ENCODE measurements around the gene CT45A5.
"Not testable (repeated sequence)": the region's sequence is repeated elsewhere in the genome, so short reads cannot be mapped to it uniquely, and the experiment has no call there.

The CT45A5 gene, protein sequence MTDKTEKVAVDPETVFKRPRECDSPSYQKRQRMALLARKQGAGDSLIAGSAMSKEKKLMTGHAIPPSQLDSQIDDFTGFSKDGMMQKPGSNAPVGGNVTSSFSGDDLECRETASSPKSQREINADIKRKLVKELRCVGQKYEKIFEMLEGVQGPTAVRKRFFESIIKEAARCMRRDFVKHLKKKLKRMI

GRCh38 chrX:135785403-135785802, at the start of gene CT45A5:
Gene CT45A5, minus strand, starts transcription at chrX:135785503. Its CDS starts 3,774 bp downstream, at chrX:135781729.
- not testable (repeated sequence) for DNase-seq (ENCODE audit: low read depth); H3K4me3 ChIP-seq (ENCODE audit: low read depth, low read length)

DNA sequence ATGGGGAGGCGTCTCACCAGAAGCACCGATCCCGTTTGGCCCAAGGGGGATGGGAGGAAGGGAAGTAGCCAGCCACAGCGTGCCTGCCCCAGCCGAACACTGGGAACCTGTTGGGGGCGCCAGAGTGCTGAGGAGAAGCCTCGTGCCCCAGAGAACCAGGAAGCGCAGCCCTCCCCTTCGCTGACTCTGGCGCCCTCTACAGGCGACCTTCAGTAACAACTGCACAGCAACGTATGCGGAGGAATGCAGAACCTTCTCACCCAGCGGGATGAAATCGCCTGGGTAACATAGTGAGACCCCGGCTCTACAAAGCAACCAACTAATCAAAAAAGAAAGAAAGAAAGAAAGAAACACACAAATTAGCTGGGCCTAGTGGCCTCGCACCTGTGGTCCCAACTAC, 34.6 kb upstream of the CT45A5 start, which contains the start of gene CT45A2:
CT45A2 (minus strand) TSS at position 101 of the 400 bp plus-strand sequence. CDS start 3,747 bp downstream, outside the sequence.
- DNase-seq (ENCODE audit: low read depth); H3K4me3 ChIP-seq (ENCODE audit: low read depth, low read length): not testable (repeated sequence)

DNA sequence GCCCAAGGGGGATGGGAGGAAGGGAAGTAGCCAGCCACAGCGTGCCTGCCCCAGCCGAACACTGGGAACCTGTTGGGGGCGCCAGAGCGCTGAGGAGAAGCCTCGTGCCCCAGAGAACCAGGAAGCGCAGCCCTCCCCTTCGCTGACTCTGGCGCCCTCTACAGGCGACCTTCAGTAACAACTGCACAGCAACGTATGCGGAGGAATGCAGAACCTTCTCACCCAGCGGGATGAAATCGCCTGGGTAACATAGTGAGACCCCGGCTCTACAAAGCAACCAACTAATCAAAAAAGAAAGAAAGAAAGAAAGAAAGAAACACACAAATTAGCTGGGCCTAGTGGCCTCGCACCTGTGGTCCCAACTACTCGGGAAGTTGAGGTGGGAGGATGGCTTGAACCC, 17.4 kb upstream of the CT45A5 start, which contains the start of gene CT45A6:
CT45A6 (minus strand) TSS at position 101 of the 400 bp plus-strand sequence. CDS start 3,794 bp downstream, outside the sequence.
- not testable (repeated sequence) for H3K4me3 ChIP-seq (ENCODE audit: low read depth, low read length); DNase-seq (ENCODE audit: low read depth)

GRCh38 chrX:135768091-135768490, 17.2 kb downstream of the CT45A5 start, which contains the start of gene CT45A3:
Gene CT45A3, minus strand, starts transcription at chrX:135768191. Its CDS starts 3,747 bp downstream, at chrX:135764444.
- not testable (repeated sequence) for DNase-seq (ENCODE audit: low read depth); H3K4me3 ChIP-seq (ENCODE audit: low read depth, low read length)

- not testable (repeated sequence) for DNase-seq (ENCODE audit: low read depth); H3K4me3 ChIP-seq (ENCODE audit: low read depth, low read length)
These were observed 40.6 kb downstream of the CT45A5 start for GRCh38 chrX:135744739-135745138.

GRCh38 chrX:135741192-135741715, 44.0 kb downstream of the CT45A5 start:
- no peak for DNase-seq (ENCODE audit: low read depth)
- H3K4me3 ChIP-seq (ENCODE audit: low read depth, low read length) = no peak overlapping the region
- TF ChIP-seq, protein P1, sequence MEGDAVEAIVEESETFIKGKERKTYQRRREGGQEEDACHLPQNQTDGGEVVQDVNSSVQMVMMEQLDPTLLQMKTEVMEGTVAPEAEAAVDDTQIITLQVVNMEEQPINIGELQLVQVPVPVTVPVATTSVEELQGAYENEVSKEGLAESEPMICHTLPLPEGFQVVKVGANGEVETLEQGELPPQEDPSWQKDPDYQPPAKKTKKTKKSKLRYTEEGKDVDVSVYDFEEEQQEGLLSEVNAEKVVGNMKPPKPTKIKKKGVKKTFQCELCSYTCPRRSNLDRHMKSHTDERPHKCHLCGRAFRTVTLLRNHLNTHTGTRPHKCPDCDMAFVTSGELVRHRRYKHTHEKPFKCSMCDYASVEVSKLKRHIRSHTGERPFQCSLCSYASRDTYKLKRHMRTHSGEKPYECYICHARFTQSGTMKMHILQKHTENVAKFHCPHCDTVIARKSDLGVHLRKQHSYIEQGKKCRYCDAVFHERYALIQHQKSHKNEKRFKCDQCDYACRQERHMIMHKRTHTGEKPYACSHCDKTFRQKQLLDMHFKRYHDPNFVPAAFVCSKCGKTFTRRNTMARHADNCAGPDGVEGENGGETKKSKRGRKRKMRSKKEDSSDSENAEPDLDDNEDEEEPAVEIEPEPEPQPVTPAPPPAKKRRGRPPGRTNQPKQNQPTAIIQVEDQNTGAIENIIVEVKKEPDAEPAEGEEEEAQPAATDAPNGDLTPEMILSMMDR (IDR thresholded peaks at IDR 0.05; ENCODE audit: control insufficient read depth, extremely low read depth, insufficient read depth) = no peak

GRCh38 chrX:135740681-135741149, 44.6 kb downstream of the CT45A5 start:
- DNase-seq (ENCODE audit: low read depth) = no peak
- no peak overlapping the region for H3K4me3 ChIP-seq (ENCODE audit: low read depth, low read length)
- TF ChIP-seq, protein P1 (IDR thresholded peaks at IDR 0.05; ENCODE audit: control insufficient read depth, extremely low read depth, insufficient read depth) = peak; percentile 62

GRCh38 chrX:135737366-135738071, 47.8 kb downstream of the CT45A5 start:
- no peak for DNase-seq (ENCODE audit: low read depth)

DNA sequence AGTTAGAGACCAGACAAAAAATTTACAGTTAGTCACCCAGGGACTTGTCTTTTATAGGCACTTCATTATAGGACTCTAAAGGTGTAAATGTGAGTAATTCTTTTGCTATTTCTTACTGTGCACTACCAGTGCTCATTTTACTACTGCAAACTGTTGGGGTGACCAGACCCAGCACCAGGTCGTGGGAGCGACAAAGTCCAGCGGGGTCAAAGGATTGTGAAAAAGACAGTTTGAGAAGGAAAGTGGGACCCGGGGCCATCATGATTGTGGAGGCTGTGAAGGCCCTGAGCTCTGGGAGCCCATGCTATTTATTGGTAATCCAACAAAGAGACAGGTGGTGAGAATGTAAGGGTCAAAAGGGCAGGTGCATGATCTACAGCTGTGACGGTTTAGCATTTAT, 50.6 kb downstream of the CT45A5 start:
- H3K4me3 ChIP-seq (ENCODE audit: low read depth, low read length); DNase-seq (ENCODE audit: low read depth): not testable (repeated sequence)

More at GRCh38 chrX:135737366-135738071, 47.8 kb downstream of the CT45A5 start:
- TF ChIP-seq, protein P1 (IDR thresholded peaks at IDR 0.05; ENCODE audit: control insufficient read depth, extremely low read depth, insufficient read depth) = peak; percentile 13; the same call in 1 of the 2 replicates
- H3K4me3 ChIP-seq (ENCODE audit: low read depth, low read length) = no peak overlapping the region
